ENCODE results near the gene EDEM3. TPM values are rescaled to one million over a fixed set of nuclear protein-coding genes. Genes with fewer than 3 reads are reported as not detected.
"Not testable (repeated sequence)": the region's sequence is repeated elsewhere in the genome, so short reads cannot be mapped to it uniquely, and the experiment has no call there.

EDEM3 gene
- polyA plus RNA-seq, 3 donors, result 15.5 to 21.9 (median 18.0) TPM

DNA sequence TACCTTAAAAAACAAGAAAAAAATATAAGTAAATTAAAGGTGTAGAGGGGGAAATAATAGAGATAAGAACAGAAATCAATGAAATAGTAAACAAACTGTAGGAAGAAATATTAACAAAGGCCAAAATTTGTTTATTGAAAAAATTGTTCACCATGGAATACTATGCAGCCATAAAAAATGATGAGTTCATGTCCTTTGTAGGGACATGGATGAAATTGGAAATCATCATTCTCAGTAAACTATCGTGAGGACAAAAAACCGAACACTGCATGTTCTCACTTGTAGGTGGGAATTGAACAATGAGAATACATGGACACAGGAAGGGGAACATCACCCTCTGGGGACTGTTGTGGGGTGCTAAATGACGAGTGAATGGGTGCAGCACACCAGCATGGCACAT lies 75.2 kb downstream of the EDEM3 start:
- H3K4me2 ChIP-seq (replicated peaks; ENCODE audit: extremely low read depth, low read length, poor library complexity, severe bottlenecking); H3K4me3 ChIP-seq (replicated peaks in 1 of 3; ENCODE audit: low read depth in 2 of 3, low read length in 3 of 3); H3K36me3 Mint-ChIP-seq; H4K20me1 ChIP-seq (ENCODE audit: insufficient read depth, low read length); H3K4me1 Mint-ChIP-seq; H3K4me1 ChIP-seq (ENCODE audit: control insufficient read depth in 1 of 2, insufficient read depth in 2 of 2, low read length in 2 of 2); H3K79me2 ChIP-seq (ENCODE audit: insufficient read depth, low read length); intact Hi-C loops (cut with micrococcal nuclease); H3K36me3 ChIP-seq (replicated peaks in 1 of 2; ENCODE audit: control insufficient read depth in 1 of 2, insufficient read depth in 2 of 2, low read length in 2 of 2); H2AFZ ChIP-seq (ENCODE audit: insufficient read depth, low read depth, low read length, poor library complexity, severe bottlenecking); DNase-seq; H3K4me3 Mint-ChIP-seq; H3K27ac ChIP-seq (ENCODE audit: low read depth in 1 of 2, low read length in 2 of 2); H3K27me3 ChIP-seq (ENCODE audit: control insufficient read depth in 2 of 2, insufficient read depth in 2 of 2, low read length in 2 of 2); H3K27me3 Mint-ChIP-seq (ENCODE audit: low read depth in 3 of 3); H3K9ac ChIP-seq (ENCODE audit: insufficient read depth, low read length, poor library complexity, severe bottlenecking); H3K27ac Mint-ChIP-seq: not testable (repeated sequence)
- WGBS (ENCODE audit: insufficient coverage), result no CpG with 5 or more reads among the region's 3 CpGs
- H3K9me3 Mint-ChIP-seq, result peaks cover 9 to 24% (median 18%) of the 10 kb centered on the region in 7 donors
- peaks cover 0 to 12% of the 10 kb centered on the region in 2 donors for H3K9me3 ChIP-seq (replicated peaks in 1 of 2; ENCODE audit: control insufficient read depth in 1 of 2, insufficient read depth in 1 of 2, low read length in 2 of 2)

DNA sequence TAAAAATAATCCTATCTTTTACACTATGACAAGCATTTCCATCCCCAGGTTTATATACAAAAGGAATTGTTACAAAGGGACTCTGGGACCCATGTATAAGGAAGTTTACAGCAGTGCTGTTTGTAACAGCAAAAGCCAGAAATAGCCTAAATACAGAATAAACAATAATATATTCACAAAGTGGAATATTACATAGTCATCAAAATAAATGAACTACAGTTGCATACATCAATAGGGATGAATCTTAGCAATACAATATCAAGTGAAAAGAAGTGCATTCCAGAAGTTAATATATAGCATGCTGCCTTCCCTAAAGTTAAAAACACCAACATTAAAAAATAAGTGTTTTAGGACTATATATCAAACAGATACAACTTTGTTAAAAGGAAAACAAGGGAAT lies 77.3 kb downstream of the EDEM3 start:
- H3K4me3 Mint-ChIP-seq, result no peak overlapping the region
- TF ChIP-seq, protein P1, sequence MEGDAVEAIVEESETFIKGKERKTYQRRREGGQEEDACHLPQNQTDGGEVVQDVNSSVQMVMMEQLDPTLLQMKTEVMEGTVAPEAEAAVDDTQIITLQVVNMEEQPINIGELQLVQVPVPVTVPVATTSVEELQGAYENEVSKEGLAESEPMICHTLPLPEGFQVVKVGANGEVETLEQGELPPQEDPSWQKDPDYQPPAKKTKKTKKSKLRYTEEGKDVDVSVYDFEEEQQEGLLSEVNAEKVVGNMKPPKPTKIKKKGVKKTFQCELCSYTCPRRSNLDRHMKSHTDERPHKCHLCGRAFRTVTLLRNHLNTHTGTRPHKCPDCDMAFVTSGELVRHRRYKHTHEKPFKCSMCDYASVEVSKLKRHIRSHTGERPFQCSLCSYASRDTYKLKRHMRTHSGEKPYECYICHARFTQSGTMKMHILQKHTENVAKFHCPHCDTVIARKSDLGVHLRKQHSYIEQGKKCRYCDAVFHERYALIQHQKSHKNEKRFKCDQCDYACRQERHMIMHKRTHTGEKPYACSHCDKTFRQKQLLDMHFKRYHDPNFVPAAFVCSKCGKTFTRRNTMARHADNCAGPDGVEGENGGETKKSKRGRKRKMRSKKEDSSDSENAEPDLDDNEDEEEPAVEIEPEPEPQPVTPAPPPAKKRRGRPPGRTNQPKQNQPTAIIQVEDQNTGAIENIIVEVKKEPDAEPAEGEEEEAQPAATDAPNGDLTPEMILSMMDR (IDR thresholded peaks at IDR 0.05), result no peak
- no peak overlapping the region for H3K4me2 ChIP-seq (replicated peaks; ENCODE audit: extremely low read depth, low read length, poor library complexity, severe bottlenecking)
- H3K9me3 ChIP-seq (replicated peaks in 1 of 2; ENCODE audit: control insufficient read depth in 1 of 2, insufficient read depth in 1 of 2, low read length in 2 of 2), result peaks cover 0 to 10% of the 10 kb centered on the region in 2 donors
- H3K27ac Mint-ChIP-seq, result no peak overlapping the region
- no peak overlapping the region for H3K27ac ChIP-seq (ENCODE audit: low read depth in 1 of 2, low read length in 2 of 2)
- H3K9ac ChIP-seq (ENCODE audit: insufficient read depth, low read length, poor library complexity, severe bottlenecking), result no peak overlapping the region
- intact Hi-C loops (cut with micrococcal nuclease), result no loop called here
- H4K20me1 ChIP-seq (ENCODE audit: insufficient read depth, low read length), result no peaks in the 10 kb centered on the region
- no peaks in the 10 kb centered on the region for H3K4me1 Mint-ChIP-seq
- H3K27me3 ChIP-seq (ENCODE audit: control insufficient read depth in 2 of 2, insufficient read depth in 2 of 2, low read length in 2 of 2), result no peaks in the 10 kb centered on the region
- peaks cover 9 to 18% (median 16%) of the 10 kb centered on the region in 7 donors for H3K9me3 Mint-ChIP-seq
- H3K4me3 ChIP-seq (replicated peaks in 1 of 3; ENCODE audit: low read depth in 2 of 3, low read length in 3 of 3), result no peak overlapping the region
- no peaks in the 10 kb centered on the region for H3K36me3 ChIP-seq (replicated peaks in 1 of 2; ENCODE audit: control insufficient read depth in 1 of 2, insufficient read depth in 2 of 2, low read length in 2 of 2)
- DNase-seq, result no peak
- H3K4me1 ChIP-seq (ENCODE audit: control insufficient read depth in 1 of 2, insufficient read depth in 2 of 2, low read length in 2 of 2), result no peaks in the 10 kb centered on the region
- no peaks in the 10 kb centered on the region for H3K36me3 Mint-ChIP-seq
- peaks cover 0 to 3% (median 1%) of the 10 kb centered on the region in 3 donors for H3K27me3 Mint-ChIP-seq (ENCODE audit: low read depth in 3 of 3)
- no peaks in the 10 kb centered on the region for H3K79me2 ChIP-seq (ENCODE audit: insufficient read depth, low read length)
- no peak overlapping the region for H2AFZ ChIP-seq (ENCODE audit: insufficient read depth, low read depth, low read length, poor library complexity, severe bottlenecking)
